GM19240 (cell line): ENCODE data around the gene RASGRP4.
A peak's percentile ranks its signal among the peaks of the same experiment; 100 is the strongest.
"Not testable (repeated sequence)": the region's sequence is repeated elsewhere in the genome, so short reads cannot be mapped to it uniquely, and the experiment has no call there.

Experiments used
- DNase-seq: peaks from one replicate; pipeline ENCODE4 v3.0.0; 2011; ENCODE audit warnings: low spot score; ENCODE audit not compliant: insufficient read length

Gene RASGRP4

DNA sequence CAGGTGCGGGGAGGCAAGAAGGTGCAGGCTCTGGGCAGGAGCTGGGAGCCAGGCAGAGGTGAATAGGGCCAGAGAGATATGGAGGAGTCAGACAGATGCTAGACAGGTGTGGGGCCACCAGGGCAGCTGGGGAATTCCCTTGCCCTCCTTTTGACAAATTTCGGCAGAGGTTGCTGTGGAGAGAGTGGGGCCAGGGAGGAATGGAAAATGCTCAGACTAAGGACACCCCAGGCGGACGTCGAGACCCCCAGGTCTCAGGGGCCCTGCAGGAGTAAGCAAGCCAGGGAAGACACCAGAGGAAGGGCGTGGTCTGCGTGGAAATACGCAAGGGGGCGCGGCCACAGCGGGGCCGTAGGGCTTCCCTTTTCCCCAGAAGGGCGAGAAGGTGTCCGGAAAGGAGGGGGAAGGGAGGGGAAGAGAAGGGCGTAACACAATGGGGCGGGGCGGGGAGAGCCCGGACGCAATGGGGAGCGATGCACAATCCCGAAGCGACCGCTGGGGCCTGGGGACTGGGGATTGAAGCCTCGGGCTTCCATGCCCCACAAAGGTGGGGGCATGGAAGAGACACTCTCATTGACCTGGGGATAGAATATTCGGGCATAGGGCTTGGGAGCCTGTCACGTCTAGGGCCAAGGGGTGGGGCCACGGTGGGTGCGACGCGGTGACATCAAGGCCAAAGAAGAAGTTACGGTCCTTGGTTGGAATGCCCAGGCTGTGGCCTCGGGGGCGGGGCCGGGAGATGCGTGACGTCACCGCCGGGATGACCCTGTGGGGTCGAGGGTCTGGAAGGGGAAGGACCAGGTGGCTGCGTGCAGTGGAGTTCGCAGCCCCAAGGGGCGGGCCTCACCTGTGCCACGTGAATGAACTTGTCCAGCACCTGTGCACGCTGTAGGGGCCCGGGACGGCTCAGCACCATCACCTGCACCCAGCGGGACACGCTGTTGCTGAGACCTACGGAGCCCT, 8.2 kb downstream of the RASGRP4 start:
- peak; percentile 41 for DNase-seq

DNA sequence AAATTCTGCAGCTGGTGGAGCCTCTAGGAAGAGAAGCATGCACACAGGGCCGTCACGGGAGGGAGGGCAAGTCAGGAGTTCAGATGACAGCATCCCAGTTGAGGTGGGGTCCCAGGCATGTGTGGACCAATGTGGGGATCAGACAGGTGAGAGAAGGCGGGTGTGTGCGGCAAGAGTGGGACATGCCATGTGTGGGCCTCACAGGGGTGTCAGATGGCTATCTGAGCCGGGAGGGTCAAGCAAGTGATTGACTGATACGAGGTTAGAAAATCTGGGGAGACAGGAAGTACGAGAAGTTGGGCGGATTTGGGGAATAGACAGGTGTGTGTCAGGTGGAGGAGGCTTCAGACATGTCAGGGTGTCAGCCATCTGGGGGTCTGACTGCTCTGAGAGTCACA, 8.9 kb downstream of the RASGRP4 start:
- DNase-seq, result no peak

DNA sequence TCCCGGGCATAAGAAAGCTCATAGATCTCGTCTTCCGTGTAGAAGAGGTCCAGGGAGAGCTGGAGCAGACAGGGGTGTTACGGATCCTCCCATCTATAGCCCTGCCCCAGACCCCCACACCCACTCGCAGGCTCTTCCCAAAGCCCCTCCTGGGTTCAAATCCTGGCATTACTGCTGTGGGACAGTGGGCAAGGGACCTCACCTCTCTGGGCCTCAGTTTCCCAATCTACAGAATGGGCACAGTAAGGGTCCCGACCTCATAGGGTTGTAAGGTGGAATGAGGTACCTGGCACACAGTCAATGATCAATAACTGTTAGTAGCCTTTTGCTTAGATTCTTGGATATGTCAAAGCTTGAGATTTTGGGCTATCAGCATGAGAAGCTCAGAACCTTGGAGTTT, 12.6 kb downstream of the RASGRP4 start:
- DNase-seq, result no peak

DNA sequence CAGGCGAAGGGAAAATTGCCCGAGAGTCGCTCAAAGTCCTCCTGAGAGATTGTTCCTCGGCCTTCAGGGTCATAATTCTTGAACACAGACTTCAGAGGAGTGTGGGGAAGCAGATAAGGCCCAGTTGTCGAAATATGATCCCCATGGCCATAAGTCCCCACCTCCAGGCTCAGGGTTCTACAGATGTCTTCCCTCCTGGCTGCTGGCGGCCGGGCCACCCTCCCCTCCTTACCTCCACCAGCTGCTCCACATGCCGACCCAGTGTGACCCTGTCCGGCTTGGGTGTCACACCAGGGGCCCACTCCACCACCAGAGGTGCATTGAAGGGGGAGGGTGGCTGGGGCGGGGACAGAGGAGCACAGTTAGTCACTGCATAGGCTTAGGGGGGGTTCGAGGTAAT, 13.1 kb downstream of the RASGRP4 start:
- DNase-seq, result no peak

DNA sequence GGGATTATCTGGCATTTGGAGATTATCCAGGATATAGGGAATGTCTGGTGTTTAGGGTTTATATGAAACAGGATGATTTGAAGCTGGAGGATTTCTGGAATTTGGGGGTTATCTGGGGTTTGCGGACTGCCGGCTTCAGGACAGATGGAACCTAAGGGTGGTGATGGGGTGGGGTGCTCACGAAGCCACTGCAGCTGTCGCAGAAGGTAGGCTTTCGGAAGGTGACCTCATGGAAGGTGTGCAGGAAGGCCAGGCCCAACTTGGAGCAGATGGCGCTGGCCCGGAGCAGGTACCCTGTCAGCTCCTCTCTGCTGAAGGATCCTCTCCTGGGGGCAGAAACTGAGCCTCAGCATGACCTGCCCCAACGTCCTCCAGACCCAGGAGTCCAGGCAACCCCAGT, 13.5 kb downstream of the RASGRP4 start:
- no peak for DNase-seq

DNA sequence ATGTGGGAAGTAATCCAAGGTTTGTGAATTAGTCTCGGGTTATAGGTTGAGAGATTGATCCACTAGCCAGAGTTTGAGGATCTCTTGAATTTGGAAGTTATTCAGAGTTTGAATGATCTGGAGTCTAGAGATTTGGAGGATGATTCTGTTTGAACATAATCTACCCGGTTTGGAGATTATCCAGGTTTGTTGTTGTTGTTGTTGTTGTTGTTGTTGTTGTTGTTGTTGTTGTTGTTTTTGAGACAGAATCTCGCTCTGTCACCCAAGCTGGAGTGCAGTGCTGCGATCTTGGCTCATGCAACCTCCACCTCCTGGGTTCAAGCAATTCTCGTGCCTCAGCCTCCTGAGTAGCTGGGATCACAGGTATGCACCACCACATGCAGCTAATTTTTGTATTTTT, 14.1 kb downstream of the RASGRP4 start:
- not testable (repeated sequence) for DNase-seq

DNA sequence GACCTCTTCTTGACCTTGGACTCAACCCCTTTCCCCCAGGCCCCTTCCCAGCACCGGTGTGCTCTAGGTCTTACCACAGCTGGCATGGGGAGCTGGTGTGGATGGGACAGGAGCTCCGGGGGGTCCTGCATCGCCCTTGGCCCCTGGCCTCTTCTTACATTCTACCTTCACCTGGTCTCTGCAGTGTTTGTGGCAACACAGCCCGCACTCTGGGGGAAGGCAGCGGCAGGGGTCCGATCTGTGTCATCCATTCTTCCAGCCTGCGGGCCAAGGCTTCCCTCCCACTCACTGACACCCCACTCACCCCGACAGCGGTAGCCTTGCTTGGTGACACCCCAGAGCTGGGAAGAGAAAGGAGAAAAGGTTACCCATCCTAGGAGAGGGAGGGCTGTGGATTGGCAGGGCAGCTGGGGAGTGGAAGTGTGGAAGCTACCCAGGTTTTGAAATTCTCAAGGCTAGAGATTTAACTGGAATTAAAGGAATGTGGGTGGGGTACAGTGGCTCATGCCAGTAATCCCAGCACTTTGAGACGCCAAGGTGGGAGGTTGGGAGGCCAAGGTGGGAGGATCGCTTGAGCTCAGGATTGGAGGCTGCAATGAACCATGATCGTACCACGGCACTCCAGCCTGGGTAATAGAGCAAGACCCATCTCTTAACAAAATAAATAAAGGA, 14.8 kb downstream of the RASGRP4 start:
- no peak for DNase-seq

DNA sequence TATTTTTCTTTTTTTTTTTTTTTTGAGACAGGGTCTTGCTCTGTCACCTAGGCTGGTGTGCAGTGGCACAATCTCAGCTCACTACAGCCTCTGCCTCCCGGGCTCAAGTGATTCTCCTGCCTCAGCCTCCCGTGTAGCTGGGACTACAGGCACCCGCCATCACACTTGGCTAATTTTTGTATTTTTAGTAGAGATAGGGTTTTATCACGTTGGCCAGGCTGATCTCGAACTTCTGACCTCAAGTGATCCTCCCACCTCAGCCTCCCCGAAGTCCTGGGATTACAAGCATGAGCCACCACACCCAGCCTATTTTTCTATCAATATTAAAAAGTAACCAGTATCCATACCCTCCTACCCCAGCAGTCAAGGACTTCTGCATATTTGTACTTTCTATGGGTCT, 15.6 kb downstream of the RASGRP4 start:
- not testable (repeated sequence) for DNase-seq

DNA sequence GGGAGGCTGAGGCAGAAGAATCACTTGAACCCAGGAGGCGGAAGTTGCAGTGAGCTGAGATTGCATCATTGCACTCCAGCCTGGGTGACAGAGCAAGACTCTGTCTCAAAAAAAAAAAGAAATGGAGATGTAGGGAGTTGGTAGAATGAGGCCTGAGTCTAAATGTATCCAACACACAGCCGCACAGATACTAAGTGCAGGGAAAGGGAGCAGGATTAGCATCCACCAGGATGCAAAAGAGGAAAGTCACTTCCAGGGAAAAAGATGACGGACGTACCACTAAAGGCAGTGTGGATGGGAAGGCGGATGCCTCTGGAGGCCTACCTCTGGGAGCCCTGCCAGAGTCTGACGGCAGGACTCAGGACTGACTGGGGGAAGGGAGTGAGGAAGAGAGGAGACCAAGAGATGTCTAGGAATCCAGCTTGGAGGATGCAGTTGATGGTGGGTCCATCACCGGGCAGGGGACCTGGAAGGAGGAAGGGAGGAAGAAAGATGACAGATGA, 16.3 kb downstream of the RASGRP4 start:
- DNase-seq, result no peak

DNA sequence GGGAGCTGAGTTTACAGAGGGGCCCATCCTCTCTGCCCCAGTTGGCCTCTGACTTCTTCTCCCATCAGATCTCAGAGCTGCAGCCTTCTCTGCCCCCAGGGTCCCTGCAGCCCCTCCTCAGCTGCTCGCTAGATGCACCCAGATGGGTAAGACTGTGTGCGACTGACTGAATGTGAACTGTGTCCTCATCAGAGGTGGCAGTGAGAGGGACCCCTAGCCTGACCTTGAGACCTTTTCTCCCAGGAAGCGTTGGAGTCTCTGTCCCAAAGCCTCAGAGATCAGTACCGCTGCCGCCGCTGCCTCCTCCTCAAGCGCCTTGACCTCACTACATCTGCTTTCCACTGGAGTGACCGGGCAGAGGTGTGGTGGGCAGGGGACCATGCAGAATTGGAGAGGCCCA, 20.7 kb downstream of the RASGRP4 start:
- DNase-seq, result no peak

DNA sequence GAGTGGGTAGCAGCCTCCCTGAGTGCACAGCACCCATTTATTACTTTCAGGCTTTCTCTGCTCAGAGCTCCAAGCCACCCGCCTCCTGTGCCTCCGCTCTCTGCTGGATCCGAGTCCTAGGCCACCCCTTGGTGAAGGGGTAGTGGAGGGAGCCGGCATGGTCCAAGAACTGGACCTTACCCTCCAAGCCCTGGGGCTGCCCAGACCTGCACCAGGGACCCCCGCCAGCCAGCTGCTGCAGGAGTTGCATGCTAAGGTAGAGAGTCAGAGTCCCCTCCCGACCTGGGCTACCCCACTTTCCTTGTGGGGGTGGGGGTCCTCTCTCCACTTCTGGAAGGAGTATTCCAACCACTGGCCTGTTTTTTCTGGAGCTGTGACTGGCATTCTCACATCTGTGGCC, 21.2 kb downstream of the RASGRP4 start:
- DNase-seq, result no peak

DNA sequence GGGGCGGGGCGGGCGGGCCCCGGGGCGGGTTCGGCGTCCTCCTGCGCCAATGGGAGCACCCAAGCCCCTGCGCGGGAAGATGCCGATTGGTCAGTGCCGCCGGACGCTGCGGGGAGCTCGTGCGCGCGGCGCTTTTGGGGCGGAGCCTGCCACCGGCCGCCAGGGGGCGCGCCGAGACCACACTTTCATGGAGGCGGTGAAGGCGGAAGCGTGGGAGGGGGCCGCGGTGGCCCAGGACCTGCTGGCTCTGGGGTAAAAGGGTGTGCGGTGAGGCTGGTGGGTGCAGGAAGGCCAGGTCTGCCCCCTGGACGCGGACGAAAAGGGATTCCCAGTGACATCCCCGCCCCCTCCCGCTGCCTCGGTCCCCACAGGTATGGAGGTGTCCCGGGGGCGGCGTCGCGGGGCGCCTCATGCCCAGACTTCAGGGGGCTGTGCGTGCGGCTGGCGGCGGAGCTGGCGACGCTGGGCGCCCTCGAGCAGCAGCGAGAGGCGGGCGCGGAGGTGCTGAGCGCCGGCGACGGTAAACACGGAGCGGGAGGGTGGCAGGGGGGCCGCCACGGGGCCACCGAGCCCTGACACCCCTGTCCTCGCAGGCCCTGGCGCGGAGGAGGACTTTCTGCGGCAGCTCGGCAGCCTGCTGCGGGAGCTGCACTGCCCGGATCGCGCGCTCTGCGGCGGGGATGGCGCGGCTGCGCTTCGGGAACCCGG, 22.9 kb downstream of the RASGRP4 start, which contains the start of gene FAM98C:
Gene FAM98C (plus strand): TSS at position 127 of the 708 bp plus-strand sequence. CDS start 61 bp downstream, at position 188.
- DNase-seq, result peak; percentile 100

DNA sequence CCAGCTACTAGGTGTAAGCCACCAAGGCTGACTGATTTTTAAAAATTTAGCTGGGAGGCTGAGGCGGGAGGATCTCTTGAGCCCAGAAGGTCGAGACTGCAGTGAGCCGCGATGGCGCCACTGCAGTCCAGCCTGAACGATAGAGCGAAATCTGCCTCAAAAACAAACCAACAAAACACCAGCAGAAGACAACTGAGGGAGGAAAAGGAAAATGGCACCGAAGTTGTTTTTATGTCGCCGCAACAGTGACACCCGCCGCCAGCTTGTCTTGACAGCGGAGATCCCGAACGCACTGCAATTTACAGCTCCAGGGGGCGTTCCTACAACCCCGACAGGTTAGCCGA, 23.4 kb downstream of the RASGRP4 start:
- no peak for DNase-seq

DNA sequence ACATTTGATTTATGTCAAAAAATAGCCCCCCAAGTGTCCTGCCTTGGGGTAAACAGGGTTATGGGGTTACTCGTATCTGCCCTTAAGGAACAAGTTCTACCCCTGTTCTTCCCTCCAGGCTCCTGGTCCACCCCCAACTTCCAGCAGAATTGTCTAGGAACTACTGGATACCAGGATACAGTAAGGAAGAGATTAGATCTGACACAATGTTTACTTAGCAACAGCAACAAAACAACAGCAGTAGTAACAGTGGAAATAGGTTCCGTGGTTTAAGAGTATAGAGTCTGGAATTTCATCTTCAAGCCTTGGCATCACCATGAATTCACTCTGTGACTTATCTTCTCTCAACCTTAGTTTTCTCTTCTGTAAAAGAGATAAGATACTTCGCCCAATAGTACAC, 24.9 kb downstream of the RASGRP4 start:
- DNase-seq, result no peak

DNA sequence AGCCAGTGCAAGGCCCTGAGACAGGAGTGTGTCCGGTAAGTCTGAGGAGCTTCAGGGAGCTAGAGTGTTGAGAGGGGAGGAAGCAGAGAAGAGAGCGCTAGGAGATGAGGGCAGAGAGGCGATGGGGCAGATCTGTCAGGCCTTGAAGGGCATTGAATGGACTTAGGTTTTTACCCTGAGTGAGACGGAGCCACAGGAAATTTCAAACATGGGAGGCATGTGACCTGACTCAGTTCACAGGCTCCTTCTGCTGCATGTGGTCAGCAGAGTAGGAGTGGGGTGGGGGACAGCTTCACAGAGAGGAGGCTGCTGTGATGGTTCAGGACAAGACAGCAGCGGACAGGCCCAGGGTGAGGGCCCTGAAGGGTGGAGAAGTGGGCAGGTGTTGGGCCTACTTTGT, 25.7 kb downstream of the RASGRP4 start:
- no peak for DNase-seq

DNA sequence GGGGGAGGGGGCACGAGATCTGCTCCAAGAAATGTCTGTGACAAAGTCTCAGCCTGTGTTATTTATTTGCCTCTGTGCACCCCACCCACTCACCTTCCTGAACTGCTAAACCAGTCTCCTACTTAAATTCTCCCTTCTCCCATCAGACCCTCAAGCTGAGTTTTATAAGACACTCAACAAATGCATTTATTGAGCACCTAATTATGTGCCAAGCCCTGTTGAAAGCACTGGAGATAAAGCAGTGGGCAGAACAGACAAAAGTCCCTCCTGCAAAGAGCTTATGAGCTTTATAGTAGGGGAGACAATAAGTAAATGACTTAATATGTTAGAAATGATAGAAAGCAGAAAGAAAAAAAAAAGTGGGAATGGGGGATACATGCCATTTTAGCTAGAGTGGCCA, 26.5 kb downstream of the RASGRP4 start:
- no peak for DNase-seq

DNA sequence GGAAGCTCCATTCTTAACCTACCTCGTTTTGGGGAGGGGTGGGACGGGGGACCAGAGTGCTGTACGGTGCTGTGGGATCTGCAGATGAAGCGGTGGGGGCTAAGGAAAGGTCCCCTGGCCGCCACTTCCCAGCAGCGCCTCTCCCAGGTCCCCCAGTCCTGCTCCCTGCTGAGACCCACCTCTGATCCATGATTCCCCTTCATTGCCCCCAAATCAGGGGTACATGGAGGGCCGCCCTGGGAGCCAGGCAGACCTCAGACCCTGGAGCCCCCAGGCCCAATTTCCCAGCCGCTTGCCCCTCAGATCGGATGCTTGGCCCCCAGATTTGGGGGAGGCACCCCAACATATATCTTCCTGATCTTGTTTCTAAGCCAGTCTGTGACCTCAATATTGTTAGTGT, 26.9 kb downstream of the RASGRP4 start:
- no peak for DNase-seq

DNA sequence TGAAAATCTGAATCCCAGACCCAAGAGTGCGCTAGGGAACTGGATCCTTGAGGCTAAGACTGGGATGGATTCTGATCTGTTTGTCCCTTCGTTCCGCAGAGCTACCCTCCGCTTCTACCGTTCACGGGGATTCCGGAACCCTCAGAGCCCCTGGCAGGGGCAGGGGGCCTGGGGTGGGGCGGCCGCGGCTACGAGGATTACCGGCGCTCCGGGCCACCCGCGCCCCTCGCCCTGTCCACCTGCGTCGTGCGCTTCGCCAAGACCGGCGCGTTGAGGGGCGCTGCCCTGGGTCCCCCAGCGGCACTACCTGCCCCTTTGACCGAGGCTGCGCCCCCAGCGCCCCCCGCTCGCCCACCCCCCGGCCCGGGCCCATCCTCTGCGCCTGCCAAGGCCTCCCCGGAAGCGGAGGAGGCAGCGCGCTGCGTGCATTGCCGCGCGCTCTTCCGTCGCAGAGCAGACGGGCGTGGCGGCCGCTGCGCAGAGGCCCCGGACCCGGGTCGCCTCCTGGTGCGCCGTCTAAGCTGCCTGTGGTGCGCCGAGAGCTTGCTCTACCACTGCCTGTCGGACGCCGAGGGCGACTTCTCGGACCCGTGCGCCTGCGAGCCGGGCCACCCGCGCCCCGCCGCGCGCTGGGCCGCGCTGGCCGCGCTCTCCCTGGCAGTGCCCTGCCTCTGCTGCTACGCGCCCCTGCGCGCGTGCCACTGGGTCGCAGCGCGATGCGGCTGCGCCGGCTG, 30.5 kb downstream of the RASGRP4 start:
- DNase-seq, result no peak

DNA sequence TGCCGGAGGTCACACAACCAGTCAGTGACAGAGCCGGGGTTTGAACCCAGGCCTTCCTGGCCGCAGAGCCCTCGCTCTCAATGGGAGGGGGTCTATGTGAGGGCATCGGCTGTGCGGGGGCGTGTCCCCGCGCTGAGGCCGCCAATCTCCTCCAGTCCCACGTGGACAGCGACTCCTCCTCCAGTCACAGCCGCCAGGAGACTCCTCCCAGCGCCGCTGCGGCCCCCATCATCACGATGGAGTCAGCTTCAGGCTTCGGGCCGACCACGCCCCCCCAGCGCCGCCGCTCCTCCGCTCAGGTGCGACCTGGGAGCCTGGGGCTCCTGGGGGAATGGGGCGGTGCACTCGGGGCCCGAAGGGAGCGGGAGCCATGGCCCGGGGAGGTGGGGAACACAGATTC, 31.5 kb downstream of the RASGRP4 start:
- no peak for DNase-seq

DNA sequence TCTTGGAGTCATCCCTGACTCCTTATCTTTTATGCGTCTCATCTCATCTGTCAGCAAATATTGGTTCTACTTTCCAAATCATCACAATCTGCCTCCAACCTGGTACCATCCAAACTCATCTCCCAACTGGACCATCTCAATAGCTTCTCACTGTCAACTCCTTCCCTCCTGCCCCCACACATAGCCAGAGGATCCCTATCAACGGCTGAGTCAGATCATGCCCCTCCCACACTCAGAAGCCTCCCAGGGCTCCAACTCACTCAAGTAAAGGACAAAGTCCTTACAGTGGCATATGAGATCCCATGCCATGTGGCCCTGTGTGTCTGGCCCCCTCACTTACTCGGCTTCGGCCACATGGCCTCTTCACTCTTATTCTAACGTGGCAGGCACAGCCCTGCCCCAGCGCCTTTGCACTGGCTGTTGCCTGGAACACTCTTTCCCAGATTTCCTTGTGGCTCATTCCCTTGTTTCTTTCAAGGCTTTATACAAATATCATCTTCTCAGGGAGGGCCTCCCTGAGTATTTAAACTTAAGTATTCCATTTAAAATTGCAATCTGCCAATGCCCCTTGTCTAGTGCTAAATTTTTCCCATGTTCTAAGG, 33.2 kb downstream of the RASGRP4 start:
- DNase-seq, result no peak
